ENCODE results near the gene CDO1.

CDO1 gene

GRCh38 chr5:115816226-115817081 is at the start of gene CDO1:
CDO1 (minus strand) TSS chr5:115816659; CDS start chr5:115816397, 262 bp downstream.
- no peak for TF ChIP-seq YY1 (IDR thresholded peaks at IDR 0.05; ENCODE audit: low read depth)
- no peak for TF ChIP-seq RAD21 (IDR thresholded peaks at IDR 0.05; ENCODE audit: low read depth)
- no peak for TF ChIP-seq FOXM1 (IDR thresholded peaks at IDR 0.05; ENCODE audit: borderline replicate concordance, low read depth)

GRCh38 chr5:115859378-115859777 is 42.9 kb upstream of the CDO1 start:
- no peak for TF ChIP-seq RAD21 (IDR thresholded peaks at IDR 0.05; ENCODE audit: low read depth)
- no peak for TF ChIP-seq EP300 (IDR thresholded peaks at IDR 0.05; ENCODE audit: borderline replicate concordance)
- TF ChIP-seq FOXM1 (IDR thresholded peaks at IDR 0.05; ENCODE audit: borderline replicate concordance, low read depth): no peak
- TF ChIP-seq NFIC (IDR thresholded peaks at IDR 0.05): no peak
- no peak for TF ChIP-seq TCF12 (IDR thresholded peaks at IDR 0.05; ENCODE audit: low read depth)
- TF ChIP-seq REST (IDR thresholded peaks at IDR 0.05; ENCODE audit: low read depth): no peak
- TF ChIP-seq TAF1 (IDR thresholded peaks at IDR 0.05; ENCODE audit: low read depth): no peak
- TF ChIP-seq EGR1 (IDR thresholded peaks at IDR 0.05): no peak
- no peak for TF ChIP-seq TEAD4 (IDR thresholded peaks at IDR 0.05)

- TF ChIP-seq USF1 (IDR thresholded peaks at IDR 0.05) (no peak), TCF12 (IDR thresholded peaks at IDR 0.05; ENCODE audit: low read depth) (no peak), FOXM1 (IDR thresholded peaks at IDR 0.05; ENCODE audit: borderline replicate concordance, low read depth) (no peak), CEBPB (IDR thresholded peaks at IDR 0.05) (no peak), MAX (IDR thresholded peaks at IDR 0.05) (no peak), TEAD4 (IDR thresholded peaks at IDR 0.05) (no peak), NFIC (IDR thresholded peaks at IDR 0.05) (no peak), TAF1 (IDR thresholded peaks at IDR 0.05; ENCODE audit: low read depth) (no peak), CREB1 (IDR thresholded peaks at IDR 0.05; ENCODE audit: low read depth) (no peak), ZBTB7A (IDR thresholded peaks at IDR 0.05; ENCODE audit: low read depth) (no peak), EGR1 (IDR thresholded peaks at IDR 0.05) (no peak), REST (IDR thresholded peaks at IDR 0.05; ENCODE audit: low read depth) (no peak), RAD21 (IDR thresholded peaks at IDR 0.05; ENCODE audit: low read depth) (no peak), EP300 (IDR thresholded peaks at IDR 0.05; ENCODE audit: borderline replicate concordance) (no peak), YY1 (IDR thresholded peaks at IDR 0.05; ENCODE audit: low read depth) (no peak)
These were observed 41.9 kb upstream of the CDO1 start for GRCh38 chr5:115858396-115858795.

- 0 out of 2 replicates have a peak, but pooled peaks have one; percentile 20 for TF ChIP-seq NFIC (IDR thresholded peaks at IDR 0.05)
- TF ChIP-seq MAX (IDR thresholded peaks at IDR 0.05): no peak
- no peak for TF ChIP-seq REST (IDR thresholded peaks at IDR 0.05; ENCODE audit: low read depth)
These were observed 41.3 kb upstream of the CDO1 start for GRCh38 chr5:115857626-115858349.

- TF ChIP-seq FOXM1 (IDR thresholded peaks at IDR 0.05; ENCODE audit: borderline replicate concordance, low read depth) (no peak), RAD21 (IDR thresholded peaks at IDR 0.05; ENCODE audit: low read depth) (no peak), TEAD4 (IDR thresholded peaks at IDR 0.05) (no peak), TCF12 (IDR thresholded peaks at IDR 0.05; ENCODE audit: low read depth) (no peak), REST (IDR thresholded peaks at IDR 0.05; ENCODE audit: low read depth) (no peak), CREB1 (IDR thresholded peaks at IDR 0.05; ENCODE audit: low read depth) (no peak), MAX (IDR thresholded peaks at IDR 0.05) (no peak), USF1 (IDR thresholded peaks at IDR 0.05) (no peak), ZBTB7A (IDR thresholded peaks at IDR 0.05; ENCODE audit: low read depth) (no peak), EGR1 (IDR thresholded peaks at IDR 0.05) (no peak), YY1 (IDR thresholded peaks at IDR 0.05; ENCODE audit: low read depth) (no peak), EP300 (IDR thresholded peaks at IDR 0.05; ENCODE audit: borderline replicate concordance) (no peak), NFIC (IDR thresholded peaks at IDR 0.05) (no peak), TAF1 (IDR thresholded peaks at IDR 0.05; ENCODE audit: low read depth) (no peak), CEBPB (IDR thresholded peaks at IDR 0.05) (no peak)
These were observed 40.6 kb upstream of the CDO1 start for GRCh38 chr5:115857057-115857479.

Measured in Ishikawa (cell line).